Transverse colon (tissue), 4 donors: Measurements from ENCODE around the gene WIPF1. TPM values are rescaled to one million over a fixed set of nuclear protein-coding genes. Genes with fewer than 3 reads are reported as not detected.

Experiments used
- DNase-seq: peaks from one replicate; pipeline ENCODE4 v3.0.0-alpha.2; 2019
- H3K27ac ChIP-seq, 4 donors: fragments of 200-600 bp; sonication (generic); 2 replicates each; pipeline ENCODE4 v1.5.1; 2016 to 2018; ENCODE audit warnings: inconsistent platforms in 4 of 4
- H3K27me3 ChIP-seq: fragments of 200-600 bp; sonication (generic); 2 replicates; pipeline ENCODE4 v1.5.1; 2017; ENCODE audit warnings: inconsistent platforms
- H3K36me3 ChIP-seq, 4 donors: fragments of 200-600 bp; sonication (generic); 2 replicates each; pipeline ENCODE4 v1.5.1; 2017 to 2019; ENCODE audit warnings: inconsistent platforms in 4 of 4
- H3K4me1 ChIP-seq, 4 donors: fragments of 200-600 bp; sonication (generic); 2 replicates each; pipeline ENCODE4 v1.5.1; 2017 to 2020; ENCODE audit warnings: inconsistent platforms in 4 of 4
- H3K4me3 ChIP-seq, 4 donors: fragments of 200-600 bp; sonication (generic); 1 replicate in 1 of 4; 2 replicates in 3 of 4; pipeline versions ENCODE4 v1.5.1 to v1.6.1; 2017 to 2019; ENCODE audit warnings: inconsistent platforms in 4 of 4
- H3K9me3 ChIP-seq, 2 donors: fragments of 200-600 bp; sonication (generic); 2 replicates each; pipeline ENCODE4 v1.5.1; 2017 to 2019; ENCODE audit warnings: inconsistent platforms in 2 of 2
- CTCF ChIP-seq, 5 experiments: fragments of 200-600 bp in 3 of 5; fragments of 450-650 bp in 2 of 5; sonication (generic) in 3 of 5; IDR thresholded peaks; 1 replicate in 2 of 5; 2 replicates in 3 of 5; pipeline ENCODE4 v1.5.1; 2016 to 2017; ENCODE audit warnings: antibody characterized with exemption in 5 of 5, inconsistent platforms in 3 of 5, mild to moderate bottlenecking in 2 of 5, moderate library complexity in 1 of 5
- EP300 ChIP-seq: sonication (generic); formaldehyde crosslinking; IDR thresholded peaks from one replicate; pipeline ENCODE4 v1.6.1; 2017; ENCODE audit warnings: antibody characterized with exemption, low read depth
- POLR2A ChIP-seq: fragments of 450-650 bp; IDR thresholded peaks from one replicate; pipeline ENCODE4 v1.6.1; 2016; ENCODE audit warnings: antibody characterized with exemption, mild to moderate bottlenecking, moderate library complexity
- POLR2AphosphoS5 ChIP-seq, 3 donors: sonication (generic); formaldehyde crosslinking; IDR thresholded peaks; one replicate each; pipeline ENCODE4 v1.6.1; 2016; ENCODE audit warnings: antibody characterized with exemption in 3 of 3
- WGBS, 2 donors: methylation state at CpG; one replicate each; pipeline ENCODE4 v1.1.5; 2018; ENCODE audit warnings: low coverage in 1 of 2; 5-methylcytosine and 5-hydroxymethylcytosine counted together
- in situ Hi-C, 4 donors: fragments of 200-750 bp; cut with MboI; loops; one replicate each; pipeline versions ENCODE4 v1.15.0 to v1.15.1; 2017; ENCODE audit warnings: low sequenced_read_pairs in 3 of 4, low pct_ligation_motif_present in 1 of 4, low pct_unique_long_range_greater_than_20kb in 1 of 4
- intact Hi-C: fragments of 100-400 bp; cut with DNase I; formaldehyde crosslinking; loops from one replicate; pipeline ENCODE4 v1.15.1; 2023; ENCODE audit warnings: low total_unique reads
- small RNA-seq, 4 donors: library from RNA; depleted of rRNA; stranded (forward); fragments of <200 nt; gene quantifications; one replicate each; pipeline ENCODE3, GENCODE V24; 2016
- total RNA-seq, 4 donors: library from RNA; depleted of rRNA; stranded (reverse); fragments of >200 nt; gene quantifications; one replicate each; pipeline ENCODE4 v1.1.0, GENCODE V29; 2016

The WIPF1 gene
- total RNA-seq, 4 donors from 2014 or later, result 8.5 to 32.6 (median 16.1) TPM

GRCh38 chr2:174510583-174511189 is 86.9 kb downstream of the WIPF1 start:
- DNase-seq, result no peak
- no peaks in the 10 kb centered on the region for H3K4me1 ChIP-seq
- in situ Hi-C loops, result no loop called here
- H3K27me3 ChIP-seq, result no peaks in the 10 kb centered on the region
- 43 to 80% methylated on average over 1 to 2 of the region's 2 CpGs for WGBS, 2 donors
- H3K9me3 ChIP-seq, result peaks cover 6 to 9% of the 10 kb centered on the region in 2 donors
- no peak overlapping the region for H3K27ac ChIP-seq
- TF ChIP-seq POLR2A, result no peak
- TF ChIP-seq EP300, result no peak
- TF ChIP-seq POLR2AphosphoS5 (IDR thresholded peaks at IDR 0.05), result no peak
- no peak for TF ChIP-seq CTCF (IDR thresholded peaks at IDR 0.05)
- intact Hi-C loops, result no loop called here
- H3K36me3 ChIP-seq, result no peaks in the 10 kb centered on the region
- no peak overlapping the region for H3K4me3 ChIP-seq

Small RNAs within 50 kb of the gene (small RNA-seq; reads per million reads assigned to genes)
- gene RNU6-5P, result 0 reads per million in 4 donors

Other genes starting within 250 kb of the WIPF1 start
- 10 to 100 TPM; 24.5 to 32.7 (median 30.2) TPM for gene SCRN3, start 202.1 kb downstream of the WIPF1 start, total RNA-seq
- 1 to 10 TPM; 1.2 to 7.3 (median 3.5) TPM for gene GPR155, start 110.8 kb downstream of the WIPF1 start, total RNA-seq
- 1 to 10 TPM in 3 of 4 donors, not detected in 1; 2.6 to 7.4 (median 3.0) TPM for gene CHRNA1, start 166.7 kb upstream of the WIPF1 start, total RNA-seq